HG02870 (cell line): Measurements from ENCODE around the gene CELF5.
"Not testable (repeated sequence)": the region's sequence is repeated elsewhere in the genome, so short reads cannot be mapped to it uniquely, and the experiment has no call there.

Experiments used
- ATAC-seq: cut with Tn5 transposase; IDR thresholded peaks from one replicate; pipeline ENCODE4 v1.9.1; 2021; ENCODE audit warnings: mild to moderate bottlenecking, moderate library complexity; ENCODE audit not compliant: unreplicated experiment

The CELF5 gene

DNA sequence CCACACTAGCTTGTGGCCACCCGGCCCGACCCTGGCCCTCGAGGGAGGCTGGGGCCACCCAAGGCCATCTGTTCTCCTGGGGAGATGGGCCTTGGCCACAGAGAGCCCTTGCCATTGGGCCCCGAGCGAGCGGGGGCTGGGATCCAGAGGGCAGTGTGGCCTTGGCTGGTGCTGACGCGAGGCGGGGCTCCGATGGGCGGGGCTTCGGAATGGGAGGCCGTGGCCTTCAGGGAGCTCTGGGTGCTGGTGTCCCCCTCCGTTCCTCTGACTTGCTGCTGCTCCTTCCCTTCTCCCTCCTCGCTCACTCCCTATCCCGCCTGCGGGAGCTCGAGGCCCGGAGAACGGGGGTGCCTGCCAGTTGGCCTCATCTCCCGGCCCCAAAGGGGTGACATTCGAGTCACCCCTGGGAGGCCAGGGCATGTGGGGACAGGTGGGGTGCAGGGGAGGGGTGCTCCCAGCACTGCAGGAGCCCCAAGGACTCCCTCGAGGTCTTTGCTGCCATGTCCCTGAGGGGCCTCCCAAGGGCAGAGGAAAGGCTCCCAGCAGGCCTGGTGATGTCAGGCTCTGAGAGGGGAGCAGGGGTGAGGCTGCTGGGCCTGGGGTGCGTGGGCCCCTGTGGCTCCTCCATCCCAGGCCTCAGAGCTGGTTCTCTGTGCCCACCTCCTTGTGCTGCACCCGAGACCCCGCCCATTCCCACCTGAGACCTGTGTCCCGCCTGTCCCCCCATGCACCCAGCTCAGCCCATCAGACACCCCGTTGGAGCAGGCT is 34.6 kb upstream of the CELF5 start:
- no peak for ATAC-seq

GRCh38 chr19:3190470-3190770 is 34.0 kb upstream of the CELF5 start:
- ATAC-seq = no peak

- no peak for ATAC-seq
Measured at GRCh38 chr19:3190921-3191805, 33.3 kb upstream of the CELF5 start.

DNA sequence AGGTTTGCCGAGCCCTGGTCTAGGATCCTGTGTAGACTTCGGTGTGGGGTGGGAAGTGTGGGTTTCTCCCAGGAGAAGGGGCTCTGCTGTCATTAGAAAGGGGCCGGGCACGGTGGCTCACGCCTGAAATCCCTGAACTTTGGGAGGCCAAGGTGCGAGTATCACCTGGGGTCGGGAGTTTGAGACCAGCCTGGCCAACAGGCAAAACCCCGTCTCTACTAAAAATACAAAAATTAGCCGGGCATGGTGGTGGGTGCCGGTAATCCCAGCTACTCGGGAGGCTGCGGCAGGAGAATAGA is 32.7 kb upstream of the CELF5 start:
- not testable (repeated sequence) for ATAC-seq

GRCh38 chr19:3192228-3192635 is 32.2 kb upstream of the CELF5 start:
- no peak for ATAC-seq

GRCh38 chr19:3192684-3193083 is 31.8 kb upstream of the CELF5 start:
- ATAC-seq = no peak

- no peak for ATAC-seq
Measured at GRCh38 chr19:3193256-3194105, 31.0 kb upstream of the CELF5 start.

DNA sequence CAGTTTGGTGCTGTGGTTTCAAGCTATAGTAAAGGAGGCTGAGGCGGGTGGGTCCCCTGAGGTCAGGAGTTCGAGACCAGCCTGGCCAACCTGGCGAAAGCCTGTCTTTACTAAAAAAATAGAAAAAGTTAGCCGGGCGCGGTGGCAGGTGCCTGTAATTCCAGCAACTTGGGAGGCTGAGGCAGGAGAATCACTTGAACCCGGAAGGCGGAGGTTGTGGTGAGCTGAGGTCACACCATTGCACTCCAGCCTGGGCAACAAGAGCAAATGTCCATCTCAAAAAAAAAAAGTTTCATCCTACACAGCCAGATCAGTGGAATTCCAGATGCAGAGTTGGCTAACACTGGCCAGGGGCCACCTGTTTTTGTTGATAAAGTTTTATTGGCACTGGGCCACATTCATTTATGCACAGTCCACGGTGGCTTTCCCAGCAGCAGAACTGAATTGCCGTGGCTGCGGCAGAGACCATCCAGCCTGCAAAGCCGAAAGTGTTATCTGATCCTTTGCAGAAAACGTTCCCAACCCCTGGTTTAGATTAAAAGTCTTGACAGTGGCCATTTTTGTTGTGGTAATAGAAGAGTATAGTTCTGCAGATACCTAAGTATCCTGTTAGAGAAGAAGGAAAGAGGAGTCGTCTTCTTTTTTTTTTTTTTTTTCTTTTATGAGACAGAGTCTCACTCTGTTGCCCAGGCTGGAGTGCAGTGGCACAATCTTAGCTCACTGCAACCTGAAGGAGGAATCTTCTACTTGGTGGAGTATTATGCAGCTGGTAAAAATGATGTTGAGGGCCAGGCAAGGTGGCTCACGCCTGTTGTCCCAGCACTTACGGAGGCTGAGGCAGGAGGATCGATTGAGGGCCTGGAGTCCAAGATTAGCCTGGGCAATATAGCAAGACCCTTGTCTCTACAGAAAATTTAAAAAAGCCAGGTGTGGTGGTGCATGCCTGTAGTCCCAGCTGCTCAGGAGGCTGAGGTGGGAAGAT is 30.1 kb upstream of the CELF5 start:
- no peak for ATAC-seq

DNA sequence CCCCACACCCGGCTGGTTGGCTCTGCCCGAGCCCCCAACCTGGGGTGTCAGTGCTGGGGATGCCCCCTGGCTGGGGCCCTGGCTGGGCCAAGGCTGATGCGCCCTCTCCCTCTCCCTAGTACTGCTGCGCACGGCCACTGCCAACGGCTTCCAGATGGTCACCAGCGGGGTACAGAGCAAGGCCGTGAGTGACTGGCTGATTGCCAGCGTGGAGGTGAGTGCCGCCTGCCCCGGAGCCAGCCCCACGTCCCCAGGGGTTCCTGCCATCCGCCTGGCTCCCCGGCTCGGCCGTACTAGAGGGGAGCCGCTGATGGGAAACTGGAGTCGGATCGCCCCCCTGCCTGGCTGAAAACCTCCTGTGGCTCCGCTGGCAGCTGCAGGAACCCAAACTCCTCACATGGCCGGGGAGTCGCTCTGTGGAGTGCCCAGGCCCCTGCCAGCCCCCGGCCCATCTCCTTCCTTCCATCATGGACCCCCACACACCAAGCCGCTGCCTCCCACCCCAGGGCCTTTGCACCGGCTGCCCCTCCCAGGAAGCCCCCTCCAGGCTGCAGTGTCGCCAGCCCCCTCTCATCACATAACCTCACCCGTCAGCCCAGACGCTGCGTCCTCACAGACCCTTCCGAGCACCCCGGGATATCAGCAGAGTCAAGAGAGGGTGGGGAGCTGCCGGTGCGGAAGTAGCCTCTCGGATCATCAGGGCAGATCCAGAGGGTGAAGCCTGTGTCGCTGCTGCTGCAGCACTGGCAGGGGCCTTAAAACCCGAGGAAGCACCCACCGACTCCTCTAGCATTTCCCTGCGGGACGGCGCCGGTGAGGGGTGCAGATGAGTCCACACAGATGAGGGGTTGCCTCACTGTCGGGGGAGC is 28.2 kb upstream of the CELF5 start:
- ATAC-seq = no peak

DNA sequence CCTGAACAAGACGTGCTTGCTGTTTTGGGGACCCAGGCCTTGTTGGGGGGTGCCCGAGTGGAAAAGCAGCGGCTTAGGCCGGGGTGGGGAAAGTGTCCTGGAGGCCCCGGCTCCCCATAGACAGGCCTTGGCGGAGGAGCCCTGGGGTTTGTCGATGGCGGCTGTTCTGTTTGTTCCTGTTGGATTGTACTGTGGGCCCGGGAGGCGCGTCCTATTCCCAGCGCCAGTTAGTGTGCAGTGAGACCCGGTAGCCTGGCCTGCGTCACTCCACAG is 27.6 kb upstream of the CELF5 start:
- no peak for ATAC-seq

DNA sequence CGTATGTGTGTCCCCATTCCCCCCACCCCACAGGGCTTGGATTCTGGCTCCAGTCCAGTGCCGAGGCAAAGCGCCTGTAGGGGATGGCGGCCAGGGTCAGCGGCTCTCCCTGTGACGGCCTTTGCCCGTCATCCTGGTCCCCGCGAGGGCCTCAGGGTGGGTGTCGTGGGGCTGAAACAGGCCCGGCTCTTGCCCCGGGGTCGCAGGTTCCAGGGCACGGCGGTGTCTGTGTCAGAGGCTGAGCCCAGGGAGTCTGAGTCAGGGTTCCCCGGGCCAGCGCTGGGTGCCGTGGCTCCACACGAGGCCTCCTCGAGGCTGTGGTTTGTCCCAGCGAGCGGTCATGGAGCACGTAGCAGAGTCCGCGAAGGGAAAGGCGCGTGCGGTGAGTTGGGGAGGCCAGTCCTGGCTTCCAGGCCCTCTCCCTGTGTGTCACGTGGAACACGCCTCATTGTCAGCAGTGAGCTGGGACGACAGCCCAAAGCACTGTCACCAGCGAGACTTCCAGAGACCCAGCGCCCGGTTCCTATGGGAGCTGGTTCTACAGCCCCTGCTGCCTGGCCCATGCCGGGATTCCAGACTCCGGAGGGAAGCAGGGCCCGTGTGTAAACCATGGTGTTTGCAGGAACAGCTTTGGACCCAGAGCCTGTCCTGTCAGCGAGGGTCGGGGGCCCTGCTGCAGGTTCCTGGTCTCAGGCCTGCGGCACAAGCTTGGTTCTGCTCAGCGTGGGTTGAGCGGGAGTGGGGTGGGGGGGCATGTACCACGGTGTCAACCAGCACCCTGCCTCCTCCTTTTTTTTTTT is 25.4 kb upstream of the CELF5 start:
- ATAC-seq = no peak

- no peak for ATAC-seq
Measured at GRCh38 chr19:3201072-3201700, 23.3 kb upstream of the CELF5 start.

DNA sequence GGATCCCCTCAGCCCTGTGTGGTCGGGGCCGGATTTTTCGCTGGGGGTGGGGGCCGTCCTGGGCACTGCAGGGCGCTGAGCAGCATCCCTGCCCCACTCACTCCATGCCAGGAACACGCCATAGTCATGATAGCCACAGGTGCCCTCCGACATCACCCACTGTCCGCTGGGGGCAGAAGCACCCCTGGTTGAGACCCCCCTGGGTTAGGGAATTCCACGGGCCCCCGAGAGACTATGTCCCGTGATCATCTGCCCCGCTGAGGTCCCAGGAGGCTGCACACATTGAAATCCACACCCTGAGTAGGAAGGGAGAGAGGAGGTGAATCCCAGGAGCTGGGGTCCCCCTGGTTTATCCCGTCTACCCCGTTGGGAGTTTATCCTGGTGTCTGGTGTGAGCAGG is 22.6 kb upstream of the CELF5 start:
- no peak for ATAC-seq

GRCh38 chr19:3202346-3202745 is 22.1 kb upstream of the CELF5 start:
- no peak for ATAC-seq

DNA sequence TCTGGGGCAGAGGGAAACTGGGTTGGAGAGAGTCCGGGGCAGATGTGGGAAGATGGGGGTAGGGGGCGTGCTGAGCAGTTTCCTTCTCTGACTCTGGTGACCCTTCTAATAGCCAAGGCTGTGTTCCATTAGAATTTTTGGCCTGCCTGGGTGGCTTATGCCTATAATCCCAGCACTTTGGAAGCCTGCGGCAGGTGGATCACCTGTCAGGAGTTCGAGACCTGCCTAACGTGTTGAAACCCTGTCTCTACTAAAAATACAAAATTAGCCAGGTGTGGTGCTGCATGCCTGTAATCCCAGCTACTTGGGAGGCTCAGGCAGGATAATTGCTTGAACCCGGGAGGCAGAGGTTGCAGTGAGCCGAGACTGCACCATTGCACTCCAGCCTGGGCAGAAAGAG is 21.6 kb upstream of the CELF5 start:
- ATAC-seq = not testable (repeated sequence)

DNA sequence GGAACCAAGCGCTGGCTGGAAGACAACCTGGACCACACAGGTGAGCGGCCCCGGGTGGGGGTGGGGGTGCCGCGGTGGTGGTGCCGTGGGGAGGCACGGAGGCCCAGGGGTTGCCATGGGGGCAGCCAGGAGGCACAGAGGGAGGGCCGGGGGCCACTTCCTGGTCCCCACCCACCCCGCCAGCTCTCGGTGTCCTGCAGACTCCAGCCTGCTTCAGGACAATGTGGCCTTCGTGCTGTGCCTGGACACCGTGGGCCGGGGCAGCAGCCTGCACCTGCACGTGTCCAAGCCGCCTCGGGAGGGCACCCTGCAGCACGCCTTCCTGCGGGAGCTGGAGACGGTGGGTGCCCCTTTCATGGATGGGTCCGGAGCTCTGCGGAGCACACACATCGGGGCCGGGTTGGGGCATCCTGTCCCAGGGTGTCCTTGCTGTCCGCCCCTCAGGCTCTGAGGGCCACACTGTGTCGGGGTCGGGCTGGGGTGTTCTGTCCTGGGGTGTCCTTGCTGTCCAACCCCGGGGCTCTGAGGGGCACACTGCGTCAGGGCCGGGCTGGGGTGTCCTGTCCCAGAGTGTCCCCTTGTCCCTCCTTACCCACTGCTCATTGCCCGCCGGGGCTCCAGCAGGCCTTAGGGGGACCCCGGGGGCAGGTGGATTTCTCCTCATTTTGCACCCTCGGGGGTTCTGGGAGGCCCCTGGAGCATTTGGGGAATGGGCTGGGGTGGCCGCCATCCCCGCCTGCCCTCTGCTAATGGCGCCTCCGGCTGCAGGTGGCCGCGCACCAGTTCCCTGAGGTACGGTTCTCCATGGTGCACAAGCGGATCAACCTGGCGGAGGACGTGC is 20.4 kb upstream of the CELF5 start:
- ATAC-seq = no peak

GRCh38 chr19:3204646-3205275 is 19.7 kb upstream of the CELF5 start:
- ATAC-seq = no peak
